CD14-positive monocyte (primary cell): ENCODE measurements around the gene CHST3. TPM values are rescaled to one million over a fixed set of nuclear protein-coding genes. Genes with fewer than 3 reads are reported as not detected.

Experiments
- DNase-seq, 3 donors: peaks; one replicate each; pipeline ENCODE4 v3.0.0-alpha.2; 2011 to 2022
- H2AFZ ChIP-seq: 2 replicates; pipeline ENCODE4 v1.6.0; 2012; ENCODE audit warnings: mild to moderate bottlenecking, low read depth, low read length, inconsistent platforms; ENCODE audit not compliant: insufficient read depth, poor library complexity, severe bottlenecking
- H3K27ac ChIP-seq, 2 donors: 1 replicate in 1 of 2; 2 replicates in 1 of 2; pipeline ENCODE4 v1.5.1; 2012 to 2013; ENCODE audit warnings: low read length in 2 of 2, control low read depth in 1 of 2, inconsistent platforms in 1 of 2, low read depth in 1 of 2, mild to moderate bottlenecking in 1 of 2
- H3K27me3 ChIP-seq, 2 donors: one replicate each; pipeline versions ENCODE4 v1.6.0 to v1.6.1; 2011 to 2013; ENCODE audit warnings: low read length in 2 of 2; ENCODE audit not compliant: control insufficient read depth in 2 of 2, insufficient read depth in 2 of 2
- H3K36me3 ChIP-seq, 2 donors: replicated peaks in 1 of 2; 1 replicate in 1 of 2; 2 replicates in 1 of 2; pipeline versions ENCODE4 v1.5.1 to v1.6.1; 2012 to 2013; ENCODE audit warnings: low read length in 2 of 2, control low read depth in 1 of 2, inconsistent platforms in 1 of 2, mild to moderate bottlenecking in 1 of 2; ENCODE audit not compliant: insufficient read depth in 2 of 2, control insufficient read depth in 1 of 2
- H3K4me1 ChIP-seq, 2 donors: 1 replicate in 1 of 2; 2 replicates in 1 of 2; pipeline versions ENCODE4 v1.5.1 to v1.6.1; 2012 to 2013; ENCODE audit warnings: low read length in 2 of 2, control low read depth in 1 of 2, inconsistent platforms in 1 of 2, mild to moderate bottlenecking in 1 of 2, moderate library complexity in 1 of 2; ENCODE audit not compliant: insufficient read depth in 2 of 2, control insufficient read depth in 1 of 2
- H3K4me2 ChIP-seq: replicated peaks from 2 replicates; pipeline ENCODE3; 2012; ENCODE audit warnings: low read length, moderate library complexity, mild to moderate bottlenecking; ENCODE audit not compliant: poor library complexity, severe bottlenecking; ENCODE audit errors: extremely low read depth
- H3K4me3 ChIP-seq, 3 experiments: fragments of 200-600 bp in 1 of 3; sonication (generic) in 1 of 3; replicated peaks in 1 of 3; 1 replicate in 2 of 3; 2 replicates in 1 of 3; pipeline ENCODE4 v1.5.1; 2011 to 2013; ENCODE audit warnings: low read length in 3 of 3, mild to moderate bottlenecking in 3 of 3, control low read depth in 2 of 3, low read depth in 2 of 3, inconsistent platforms in 1 of 3, moderate library complexity in 1 of 3
- H3K79me2 ChIP-seq: 2 replicates; pipeline ENCODE4 v1.6.0; 2012; ENCODE audit warnings: mild to moderate bottlenecking, control low read depth, inconsistent platforms, low read length, moderate library complexity; ENCODE audit not compliant: insufficient read depth
- H3K9ac ChIP-seq: 2 replicates; pipeline ENCODE4 v1.6.0; 2017; ENCODE audit warnings: low read length, mild to moderate bottlenecking; ENCODE audit not compliant: insufficient read depth, poor library complexity, severe bottlenecking
- H3K9me3 ChIP-seq, 2 donors: replicated peaks in 1 of 2; 1 replicate in 1 of 2; 2 replicates in 1 of 2; pipeline versions ENCODE4 v1.5.1 to v1.6.1; 2012 to 2013; ENCODE audit warnings: low read length in 2 of 2, control low read depth in 1 of 2; ENCODE audit not compliant: control insufficient read depth in 1 of 2, insufficient read depth in 1 of 2
- H4K20me1 ChIP-seq: 2 replicates; pipeline ENCODE4 v1.6.0; 2012; ENCODE audit warnings: mild to moderate bottlenecking, low read length, control low read depth, moderate library complexity; ENCODE audit not compliant: insufficient read depth
- H3K27ac Mint-ChIP-seq, 7 donors: one replicate each; pipeline ENCODE4 v1.8.0; 2020; ENCODE audit warnings: mild to moderate bottlenecking in 7 of 7, mixed read lengths in 7 of 7, moderate library complexity in 6 of 7, inconsistent platforms in 2 of 7
- H3K27me3 Mint-ChIP-seq, 3 donors: one replicate each; pipeline ENCODE4 v1.8.0; 2021 to 2022; ENCODE audit warnings: low read depth in 3 of 3, mild to moderate bottlenecking in 3 of 3, mixed read lengths in 3 of 3, moderate library complexity in 3 of 3, inconsistent platforms in 1 of 3
- H3K36me3 Mint-ChIP-seq, 2 donors: one replicate each; pipeline ENCODE4 v1.8.0; 2020; ENCODE audit warnings: mixed read lengths in 2 of 2, inconsistent platforms in 1 of 2, mild to moderate bottlenecking in 1 of 2
- H3K4me1 Mint-ChIP-seq: one replicate; pipeline ENCODE4 v1.8.0; 2020; ENCODE audit warnings: mild to moderate bottlenecking, mixed read lengths
- H3K4me3 Mint-ChIP-seq, 2 donors: one replicate each; pipeline ENCODE4 v1.8.0; 2020; ENCODE audit warnings: mild to moderate bottlenecking in 2 of 2, mixed read lengths in 2 of 2, moderate library complexity in 1 of 2
- H3K9me3 Mint-ChIP-seq, 7 donors: one replicate each; pipeline ENCODE4 v1.8.0; 2020 to 2022; ENCODE audit warnings: mixed read lengths in 7 of 7, mild to moderate bottlenecking in 6 of 7, moderate library complexity in 6 of 7, inconsistent platforms in 2 of 7
- WGBS: methylation state at CpG from one replicate; pipeline ENCODE4 v1.1.5; 2013; ENCODE audit warnings: missing lambda C conversion rate; ENCODE audit not compliant: insufficient coverage; 5-methylcytosine and 5-hydroxymethylcytosine counted together
- intact Hi-C, 2 donors: fragments of 100-400 bp; cut with micrococcal nuclease; formaldehyde crosslinking; loops; one replicate each; pipeline versions ENCODE4 v1.15.0 to v1.15.1; 2023
- polyA plus RNA-seq, 3 donors: library from polyadenylated mRNA; depleted of rRNA in 1 of 3; unstranded in 2 of 3; stranded (reverse) in 1 of 3; fragments of 300-500 nt in 2 of 3; fragments of >200 nt in 1 of 3; fragmentation: Illumina TruSeq in 2 of 3; gene quantifications; 1 replicate in 2 of 3; 2 replicates in 1 of 3; pipeline ENCODE4 v1.2.3, GENCODE V29; 2012 to 2021
- TF ChIP-seq, protein P1 (sequence below): fragments of 200-600 bp; IDR thresholded peaks from one replicate; pipeline ENCODE4 v1.8.0; 2022; ENCODE audit warnings: antibody characterized with exemption, mild to moderate bottlenecking

The CHST3 gene
- polyA plus RNA-seq, 3 donors, result not detected

DNA sequence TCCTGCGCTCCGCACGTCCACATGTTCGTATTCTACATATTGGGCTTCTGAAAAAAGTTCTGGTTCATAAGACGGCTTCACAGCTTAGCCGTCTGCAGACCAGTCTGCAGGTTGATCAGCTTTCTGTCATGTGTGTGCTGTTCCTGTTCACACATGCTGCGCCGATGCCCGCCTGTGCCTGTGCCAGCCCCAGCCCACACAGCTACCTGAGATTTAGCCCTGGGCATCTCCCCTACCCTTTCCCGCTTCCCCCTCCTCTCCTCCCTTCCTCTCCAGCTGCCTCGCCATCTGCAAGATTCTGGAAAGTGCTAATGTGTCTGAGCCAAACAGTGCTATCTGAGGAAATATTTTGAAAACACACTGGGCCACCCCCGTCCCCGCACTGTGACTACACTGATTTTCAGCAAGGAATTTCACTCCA lies 7.1 kb downstream of the CHST3 start:
- Mint-ChIP-seq H3K4me3 (peak overlapping the region in 1 of 2 donors; percentile 24), H3K4me1 (no peaks in the 10 kb centered on the region), H3K9me3 (no peaks in the 10 kb centered on the region), H3K36me3 (no peaks in the 10 kb centered on the region), H3K27ac (no peak overlapping the region), H3K27me3 (peaks cover 18 to 24% (median 21%) of the 10 kb centered on the region in 3 donors)
- no peak overlapping the region for H3K9ac ChIP-seq
- H3K27me3 ChIP-seq, result peaks cover under 1 to 6% of the 10 kb centered on the region in 2 donors
- DNase-seq, result no peak
- H3K9me3 ChIP-seq, result no peaks in the 10 kb centered on the region
- H3K36me3 ChIP-seq, result no peaks in the 10 kb centered on the region
- 96% methylated on average over 11 of the region's 13 CpGs for WGBS
- no peak overlapping the region for H3K4me3 ChIP-seq
- TF ChIP-seq, protein P1, sequence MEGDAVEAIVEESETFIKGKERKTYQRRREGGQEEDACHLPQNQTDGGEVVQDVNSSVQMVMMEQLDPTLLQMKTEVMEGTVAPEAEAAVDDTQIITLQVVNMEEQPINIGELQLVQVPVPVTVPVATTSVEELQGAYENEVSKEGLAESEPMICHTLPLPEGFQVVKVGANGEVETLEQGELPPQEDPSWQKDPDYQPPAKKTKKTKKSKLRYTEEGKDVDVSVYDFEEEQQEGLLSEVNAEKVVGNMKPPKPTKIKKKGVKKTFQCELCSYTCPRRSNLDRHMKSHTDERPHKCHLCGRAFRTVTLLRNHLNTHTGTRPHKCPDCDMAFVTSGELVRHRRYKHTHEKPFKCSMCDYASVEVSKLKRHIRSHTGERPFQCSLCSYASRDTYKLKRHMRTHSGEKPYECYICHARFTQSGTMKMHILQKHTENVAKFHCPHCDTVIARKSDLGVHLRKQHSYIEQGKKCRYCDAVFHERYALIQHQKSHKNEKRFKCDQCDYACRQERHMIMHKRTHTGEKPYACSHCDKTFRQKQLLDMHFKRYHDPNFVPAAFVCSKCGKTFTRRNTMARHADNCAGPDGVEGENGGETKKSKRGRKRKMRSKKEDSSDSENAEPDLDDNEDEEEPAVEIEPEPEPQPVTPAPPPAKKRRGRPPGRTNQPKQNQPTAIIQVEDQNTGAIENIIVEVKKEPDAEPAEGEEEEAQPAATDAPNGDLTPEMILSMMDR, result no peak
- H3K27ac ChIP-seq, result no peak overlapping the region
- H3K4me2 ChIP-seq, result no peak overlapping the region
- H4K20me1 ChIP-seq, result no peaks in the 10 kb centered on the region
- no peaks in the 10 kb centered on the region for H3K4me1 ChIP-seq
- H3K79me2 ChIP-seq, result no peaks in the 10 kb centered on the region
- no peak overlapping the region for H2AFZ ChIP-seq
- intact Hi-C loops, result no loop called here

DNA sequence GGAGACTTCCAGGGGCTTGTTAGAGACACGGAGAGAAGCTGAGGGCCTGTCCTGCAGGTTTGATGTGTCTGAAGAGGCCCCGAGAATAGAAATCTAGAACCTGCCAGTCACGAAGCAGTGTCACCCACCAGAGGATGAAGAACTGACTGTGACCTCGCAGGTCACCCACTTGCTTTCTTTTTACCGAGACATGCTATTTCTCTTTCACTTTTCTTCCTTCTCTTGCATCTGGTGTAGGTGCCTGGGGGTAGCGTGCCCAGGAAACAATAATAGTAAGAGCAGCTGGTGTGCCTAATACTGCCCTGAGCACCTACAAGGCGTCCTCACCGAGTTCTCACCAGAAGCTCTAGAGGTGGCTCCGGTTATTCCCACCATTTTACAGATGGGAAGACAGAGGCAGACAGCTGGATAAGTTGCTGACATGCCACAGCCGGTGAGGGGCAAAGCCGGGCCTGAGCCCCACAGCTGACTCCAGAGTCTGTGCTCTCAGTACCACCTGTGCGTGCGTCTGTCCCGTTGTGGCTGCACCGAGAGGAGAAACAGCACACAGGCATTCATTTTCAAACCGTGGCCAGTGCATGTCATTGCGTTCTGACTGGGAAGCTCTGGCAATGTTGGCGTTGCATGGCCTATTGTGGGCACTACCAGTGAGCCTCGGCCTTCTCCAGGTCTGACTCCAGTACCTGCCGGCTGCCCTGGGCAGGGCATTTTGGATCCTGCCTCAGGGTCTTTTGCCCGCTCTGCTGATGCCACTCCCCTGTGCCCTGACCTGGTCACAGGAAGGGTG lies 7.8 kb downstream of the CHST3 start:
- Histone ChIP-seq H3K79me2 (no peaks in the 10 kb centered on the region), H3K36me3 (no peaks in the 10 kb centered on the region), H3K4me3 (no peak overlapping the region), H2AFZ (no peak overlapping the region), H3K4me1 (no peaks in the 10 kb centered on the region), H3K27ac (no peak overlapping the region), H3K4me2 (no peak overlapping the region), H3K9me3 (no peaks in the 10 kb centered on the region), H3K27me3 (no peaks in the 10 kb centered on the region), H4K20me1 (no peaks in the 10 kb centered on the region), H3K9ac (no peak overlapping the region)
- TF ChIP-seq, protein P1, result no peak
- intact Hi-C loops, result no loop called here
- no peak for DNase-seq
- no peaks in the 10 kb centered on the region for H3K36me3 Mint-ChIP-seq
- no peaks in the 10 kb centered on the region for H3K9me3 Mint-ChIP-seq
- 95% methylated on average over 17 of the region's 21 CpGs for WGBS
- peaks cover 13 to 19% (median 15%) of the 10 kb centered on the region in 3 donors for H3K27me3 Mint-ChIP-seq
- H3K4me1 Mint-ChIP-seq, result no peaks in the 10 kb centered on the region
- H3K27ac Mint-ChIP-seq, result no peak overlapping the region
- H3K4me3 Mint-ChIP-seq, result no peak overlapping the region
